ENCODE data around the gene SHMT2.
A peak's percentile ranks its signal among the peaks of the same experiment; 100 is the strongest.

The SHMT2 gene

DNA sequence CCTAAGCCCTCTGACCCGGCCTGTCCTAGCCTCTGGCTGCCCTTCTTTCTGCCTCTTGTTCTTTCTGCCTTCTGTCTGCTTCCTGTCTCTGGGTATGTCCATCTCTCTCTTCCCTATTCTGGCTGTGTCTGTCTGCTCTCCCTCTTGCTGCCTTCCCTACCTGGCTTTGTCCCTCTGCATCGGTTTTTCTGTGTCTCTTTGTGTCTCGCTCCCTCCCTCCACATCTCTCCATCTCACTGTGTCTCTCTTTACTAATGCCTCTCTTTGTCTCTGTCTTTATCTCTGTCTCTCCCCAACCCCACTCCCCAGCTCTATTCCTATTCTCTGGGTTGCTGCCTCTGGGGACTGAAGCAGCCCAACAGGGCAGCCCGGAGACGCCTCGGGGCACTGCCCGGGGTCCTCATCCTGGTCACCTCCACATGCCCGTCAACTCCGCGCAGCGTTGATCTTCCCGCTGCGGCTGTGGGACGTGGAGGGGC, 10.1 kb downstream of the SHMT2 start:
- H3K9ac ChIP-seq (ENCODE audit: insufficient read length), result peak overlapping the region; percentile 83
- H3K36me3 ChIP-seq (ENCODE audit: insufficient read depth, low read length), result peaks cover 1% of the 10 kb centered on the region; the same call in 1 of the 2 replicates
- TF ChIP-seq EZH2 (IDR thresholded peaks at IDR 0.05) (no peak), POLR2AphosphoS5 (IDR thresholded peaks at IDR 0.05; ENCODE audit: borderline replicate concordance, low read depth, low read length) (no peak), FOXP2 (optimal IDR thresholded peaks at IDR 0.05; ENCODE audit: control extremely low read depth, extremely low read length, insufficient read depth) (no peak)
- no peak overlapping the region for H3K27ac ChIP-seq
- H3K4me3 ChIP-seq, result peak overlapping the region; percentile 84
- DNase-seq (ENCODE audit: low read depth, low spot score), result no peak
- no peaks in the 10 kb centered on the region for H3K9me3 ChIP-seq (ENCODE audit: low read depth, low read length)

GRCh38 chr12:57240066-57240921, 10.8 kb downstream of the SHMT2 start:
- TF ChIP-seq FOXP2 (optimal IDR thresholded peaks at IDR 0.05; ENCODE audit: control extremely low read depth, extremely low read length, insufficient read depth) (no peak), POLR2AphosphoS5 (IDR thresholded peaks at IDR 0.05; ENCODE audit: borderline replicate concordance, low read depth, low read length) (no peak), EZH2 (IDR thresholded peaks at IDR 0.05) (no peak)
- Histone ChIP-seq H3K36me3 (ENCODE audit: insufficient read depth, low read length) (no peaks in the 10 kb centered on the region), H3K27ac (no peak overlapping the region), H3K4me3 (peak overlapping the region; percentile 84), H3K9me3 (ENCODE audit: low read depth, low read length) (no peaks in the 10 kb centered on the region), H3K9ac (ENCODE audit: insufficient read length) (peak overlapping the region; percentile 83)
- DNase-seq (ENCODE audit: low read depth, low spot score), result no peak

DNA sequence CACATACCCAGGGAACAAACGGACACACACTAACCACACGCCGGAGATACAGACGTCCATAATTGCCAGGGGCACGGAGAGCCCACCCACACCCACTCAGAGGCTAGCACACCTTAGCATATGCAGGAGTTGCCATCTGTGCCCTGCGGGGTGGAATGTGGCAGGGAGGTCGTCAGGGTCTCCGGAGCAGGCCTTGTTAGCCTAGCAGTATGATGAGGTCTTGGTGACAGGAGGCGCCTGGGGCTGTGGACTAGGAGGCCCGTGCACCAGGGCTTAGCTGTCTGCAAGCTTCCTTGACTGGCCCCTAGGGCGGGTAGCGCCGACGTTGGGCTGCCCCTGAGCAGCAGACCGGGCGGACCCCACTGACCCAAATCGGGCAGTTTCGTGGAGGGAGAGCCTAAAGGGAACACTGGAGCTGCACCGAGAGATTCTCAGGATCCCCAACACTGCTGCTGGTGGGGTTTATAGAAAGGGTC, 11.5 kb downstream of the SHMT2 start:
- TF ChIP-seq POLR2AphosphoS5 (IDR thresholded peaks at IDR 0.05; ENCODE audit: borderline replicate concordance, low read depth, low read length) (no peak), FOXP2 (optimal IDR thresholded peaks at IDR 0.05; ENCODE audit: control extremely low read depth, extremely low read length, insufficient read depth) (no peak), EZH2 (IDR thresholded peaks at IDR 0.05) (no peak)
- no peak overlapping the region for H3K27ac ChIP-seq
- peak overlapping the region; percentile 84 for H3K4me3 ChIP-seq
- H3K9ac ChIP-seq (ENCODE audit: insufficient read length), result no peak overlapping the region
- H3K9me3 ChIP-seq (ENCODE audit: low read depth, low read length), result no peaks in the 10 kb centered on the region
- no peak for DNase-seq (ENCODE audit: low read depth, low spot score)
- H3K36me3 ChIP-seq (ENCODE audit: insufficient read depth, low read length), result no peaks in the 10 kb centered on the region

- Histone ChIP-seq H3K36me3 (ENCODE audit: insufficient read depth, low read length) (no peaks in the 10 kb centered on the region), H3K9ac (ENCODE audit: insufficient read length) (no peak overlapping the region), H3K27ac (no peak overlapping the region), H3K9me3 (ENCODE audit: low read depth, low read length) (no peaks in the 10 kb centered on the region), H3K4me3 (peak overlapping the region; percentile 96)
- TF ChIP-seq EZH2 (IDR thresholded peaks at IDR 0.05), result no peak
- TF ChIP-seq POLR2AphosphoS5 (IDR thresholded peaks at IDR 0.05; ENCODE audit: borderline replicate concordance, low read depth, low read length), result no peak
- TF ChIP-seq FOXP2 (optimal IDR thresholded peaks at IDR 0.05; ENCODE audit: control extremely low read depth, extremely low read length, insufficient read depth), result no peak
- DNase-seq (ENCODE audit: low read depth, low spot score), result no peak
Measured at GRCh38 chr12:57241402-57242310, 12.1 kb downstream of the SHMT2 start.

DNA sequence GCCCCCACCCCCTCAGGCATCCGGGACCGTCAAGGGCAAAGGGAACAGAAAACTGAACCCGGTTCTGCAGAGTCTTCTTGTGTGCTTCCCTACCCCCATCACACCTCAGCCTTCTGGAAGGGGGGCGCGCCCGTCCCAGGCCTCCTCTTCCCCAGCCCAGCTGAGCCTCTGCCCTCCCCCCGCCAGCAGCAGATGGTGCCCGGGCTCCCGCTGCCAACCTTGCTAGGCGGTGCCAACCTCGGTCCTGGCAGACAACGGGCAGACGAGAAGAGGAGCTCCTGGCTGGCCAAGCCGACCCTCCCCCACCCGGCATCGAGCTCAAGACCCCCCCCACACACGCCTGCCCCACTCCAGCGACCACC, 12.8 kb downstream of the SHMT2 start:
- DNase-seq (ENCODE audit: low read depth, low spot score), result no peak
- H3K27ac ChIP-seq, result no peak overlapping the region
- no peak overlapping the region for H3K9ac ChIP-seq (ENCODE audit: insufficient read length)
- no peaks in the 10 kb centered on the region for H3K36me3 ChIP-seq (ENCODE audit: insufficient read depth, low read length)
- TF ChIP-seq EZH2 (IDR thresholded peaks at IDR 0.05) (no peak), FOXP2 (optimal IDR thresholded peaks at IDR 0.05; ENCODE audit: control extremely low read depth, extremely low read length, insufficient read depth) (no peak), POLR2AphosphoS5 (IDR thresholded peaks at IDR 0.05; ENCODE audit: borderline replicate concordance, low read depth, low read length) (no peak)
- H3K9me3 ChIP-seq (ENCODE audit: low read depth, low read length), result no peaks in the 10 kb centered on the region
- peak overlapping the region; percentile 96 for H3K4me3 ChIP-seq

GRCh38 chr12:57242691-57243454, 13.4 kb downstream of the SHMT2 start:
- no peak overlapping the region for H3K27ac ChIP-seq
- H3K9ac ChIP-seq (ENCODE audit: insufficient read length), result peak overlapping the region; percentile 68
- DNase-seq (ENCODE audit: low read depth, low spot score), result no peak

DNA sequence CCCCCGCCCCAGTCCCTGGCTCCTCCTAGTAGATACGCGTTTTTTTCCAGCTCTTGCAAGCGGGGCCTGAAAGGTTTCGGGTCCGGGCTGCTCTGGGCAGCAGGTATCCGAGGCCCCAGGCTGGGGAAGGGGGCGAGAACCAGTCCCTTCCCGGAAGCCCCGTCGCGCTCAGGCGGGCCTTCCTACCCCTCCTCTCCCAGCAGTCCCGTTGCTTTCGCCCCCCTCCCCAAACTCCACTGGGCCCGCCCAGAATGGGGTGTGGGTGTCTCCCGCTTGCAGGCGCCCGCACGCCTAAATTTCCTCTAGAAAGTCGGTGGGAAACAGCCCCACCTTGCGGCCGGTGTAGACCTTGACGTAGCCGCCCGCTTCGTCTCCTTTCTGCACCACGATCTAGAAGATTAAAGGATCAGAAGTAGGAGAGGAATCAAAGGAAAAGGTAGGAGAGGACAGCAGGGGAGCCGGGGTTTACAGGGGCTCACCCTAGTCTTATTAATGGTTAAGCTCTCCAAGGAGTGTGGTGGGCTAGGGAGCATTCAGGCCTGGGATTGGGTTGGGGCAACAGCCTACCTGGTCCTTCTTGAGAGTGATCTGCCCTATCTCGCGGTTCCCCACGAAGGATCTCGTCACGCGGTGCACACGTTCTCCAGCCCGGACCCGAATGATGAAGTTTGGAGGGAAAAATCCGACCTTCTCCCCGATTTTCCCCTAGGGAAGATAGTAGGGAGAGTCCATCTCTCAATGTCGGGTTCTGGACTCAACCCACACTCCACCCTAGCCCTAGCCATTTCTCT, 14.2 kb downstream of the SHMT2 start:
- no peaks in the 10 kb centered on the region for H3K9me3 ChIP-seq (ENCODE audit: low read depth, low read length)
- DNase-seq (ENCODE audit: low read depth, low spot score), result peak; percentile 52
- H3K9ac ChIP-seq (ENCODE audit: insufficient read length), result peak overlapping the region; percentile 68
- H3K36me3 ChIP-seq (ENCODE audit: insufficient read depth, low read length), result no peaks in the 10 kb centered on the region
- no peak for TF ChIP-seq FOXP2 (optimal IDR thresholded peaks at IDR 0.05; ENCODE audit: control extremely low read depth, extremely low read length, insufficient read depth)
- TF ChIP-seq POLR2AphosphoS5 (IDR thresholded peaks at IDR 0.05; ENCODE audit: borderline replicate concordance, low read depth, low read length), result 0 out of 2 replicates have a peak, but pooled peaks have one; percentile 34
- H3K27ac ChIP-seq, result no peak overlapping the region
- peak overlapping the region; percentile 96 for H3K4me3 ChIP-seq

More at GRCh38 chr12:57242691-57243454, 13.4 kb downstream of the SHMT2 start:
- Histone ChIP-seq H3K36me3 (ENCODE audit: insufficient read depth, low read length) (no peaks in the 10 kb centered on the region), H3K9me3 (ENCODE audit: low read depth, low read length) (no peaks in the 10 kb centered on the region), H3K4me3 (peak overlapping the region; percentile 96)
- TF ChIP-seq POLR2AphosphoS5 (IDR thresholded peaks at IDR 0.05; ENCODE audit: borderline replicate concordance, low read depth, low read length) (no peak), EZH2 (IDR thresholded peaks at IDR 0.05) (no peak), FOXP2 (optimal IDR thresholded peaks at IDR 0.05; ENCODE audit: control extremely low read depth, extremely low read length, insufficient read depth) (no peak)

All from SK-N-MC (cell line).